Suppressor macrophage treated with lipopolysaccharide for 1 hour (primary cell): ENCODE results near the gene HEATR5A.

ENCODE experiments used
- DNase-seq, 3 donors: peaks; one replicate each; pipeline ENCODE4 v3.0.0-alpha.2; 2020 to 2022

The HEATR5A gene

GRCh38 chr14:31425905-31426304, 5.6 kb upstream of the HEATR5A start:
- DNase-seq = no peak

DNA sequence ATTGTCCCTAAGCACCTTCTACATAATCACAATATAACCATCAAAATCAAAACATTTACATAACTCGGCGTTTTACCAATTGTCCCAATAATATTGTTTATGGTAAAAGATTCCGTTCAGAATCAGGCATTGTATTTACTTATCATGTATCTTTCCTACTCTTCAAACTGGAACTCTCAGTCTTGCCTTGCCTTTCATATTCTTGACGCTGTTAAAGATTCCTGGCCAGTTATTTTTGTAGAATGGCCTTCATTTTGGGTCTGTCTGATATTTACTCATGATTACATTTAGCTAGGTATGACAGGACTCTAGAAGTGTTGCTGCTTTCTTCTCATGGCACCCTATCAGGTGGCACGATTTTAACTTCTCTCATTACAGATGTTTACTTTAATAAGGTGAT, 850 bp upstream of the HEATR5A start:
- DNase-seq = peak in 1 of 3 donors; percentile 18

DNA sequence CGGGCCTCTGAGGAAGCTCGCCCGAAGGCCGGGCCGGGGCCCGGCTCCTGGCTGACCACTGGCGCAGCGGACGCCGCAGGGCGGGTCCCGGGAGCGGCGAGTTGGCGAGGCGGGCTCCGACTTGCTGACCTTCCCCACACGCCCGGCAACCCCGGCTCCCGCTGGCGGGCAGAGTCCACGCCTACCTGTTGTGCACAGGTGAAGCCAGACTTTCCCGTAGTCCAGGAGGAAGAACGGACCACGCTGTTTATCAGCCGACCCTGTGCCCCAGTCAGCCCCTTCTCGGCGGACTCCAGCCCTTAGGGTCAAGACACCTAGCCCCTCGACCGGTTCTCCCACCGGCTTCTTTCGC, 407 bp downstream of the HEATR5A start:
- DNase-seq = peak; percentile 69 to 85 (median 73)

DNA sequence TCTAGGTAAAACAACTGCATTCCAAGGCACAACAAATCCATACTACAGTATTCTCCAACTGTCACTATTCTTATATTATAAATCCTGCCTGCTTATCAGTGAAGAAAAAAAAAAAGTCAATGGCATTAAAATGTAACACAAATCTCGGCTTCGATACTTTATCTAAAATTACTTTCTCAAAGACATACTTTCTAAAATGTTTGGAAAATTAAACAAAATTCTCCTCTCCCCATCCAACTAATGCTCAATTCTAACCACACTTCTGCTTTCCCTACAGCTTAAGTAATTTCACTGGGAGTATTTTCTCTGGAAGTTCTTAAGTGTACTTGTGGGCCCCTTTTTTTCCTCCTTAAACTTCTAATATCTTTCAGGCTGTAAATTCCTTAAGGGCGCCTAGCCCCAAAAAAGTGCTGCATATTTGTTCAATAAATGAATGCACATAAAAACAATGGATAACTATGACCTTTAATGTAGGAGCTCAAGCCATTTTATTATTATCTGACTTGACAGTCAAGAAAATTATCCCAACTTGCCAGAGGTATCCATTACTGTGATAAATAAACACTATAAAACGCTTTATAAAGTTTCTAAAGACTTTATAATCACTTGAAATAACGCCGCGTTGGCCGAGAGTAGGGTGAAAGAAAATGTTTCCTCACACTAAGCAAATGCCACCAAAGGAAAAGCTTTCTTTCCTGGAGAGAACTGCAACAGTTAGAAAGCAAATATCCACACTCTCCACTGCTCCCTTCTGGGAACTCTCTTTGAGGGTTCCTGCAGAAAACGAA, 977 bp downstream of the HEATR5A start:
- peak in 1 of 3 donors; percentile 2 for DNase-seq

DNA sequence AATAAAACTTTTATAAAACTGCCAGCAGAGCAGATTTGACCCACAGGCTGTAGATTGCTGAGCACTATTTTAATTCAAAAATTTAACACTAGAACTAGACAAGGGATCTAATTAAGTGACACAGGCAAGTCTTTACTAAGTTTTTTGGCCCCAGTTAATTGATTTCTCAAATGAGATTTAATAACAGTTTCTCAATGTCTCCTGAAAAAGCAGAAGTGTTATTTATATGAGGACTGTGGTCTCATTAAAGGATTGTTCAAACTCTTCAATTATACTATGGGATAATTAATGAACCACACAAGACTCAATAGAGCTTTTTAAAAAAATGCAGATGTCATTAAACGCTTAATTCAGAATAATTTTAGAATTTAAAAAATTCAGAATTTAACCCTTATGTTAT, 1.9 kb downstream of the HEATR5A start:
- peak in 1 of 3 donors; percentile 18 for DNase-seq

DNA sequence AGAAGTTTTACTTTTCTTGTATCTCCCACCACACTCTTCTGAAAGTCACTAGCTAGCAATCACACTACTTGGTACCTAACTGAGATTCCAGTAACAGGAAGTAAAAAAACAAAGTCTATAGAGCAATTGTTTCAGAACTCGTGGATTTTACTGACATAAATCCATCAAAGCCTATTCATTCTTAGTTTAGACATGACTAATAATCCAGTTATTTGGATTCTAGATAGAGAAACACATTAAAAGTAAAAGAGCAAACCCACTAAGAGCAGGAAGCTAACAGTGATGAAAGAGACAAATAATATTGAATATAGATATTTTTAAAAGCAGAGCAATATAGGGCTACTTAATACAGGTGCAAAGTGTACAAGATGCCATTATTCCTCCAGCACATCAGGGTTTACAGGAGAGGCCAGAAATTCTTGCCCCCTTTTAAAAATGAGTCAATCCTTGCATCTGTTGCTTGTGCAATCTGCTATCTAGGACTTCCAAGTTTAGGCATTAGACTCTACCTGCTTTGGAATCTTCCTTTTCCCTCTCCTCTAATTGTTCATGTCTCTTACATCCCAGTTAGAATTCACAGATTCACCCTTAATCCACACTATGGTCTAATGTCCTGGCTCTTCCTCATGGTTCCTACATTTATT, 6.0 kb downstream of the HEATR5A start:
- no peak for DNase-seq

- DNase-seq = peak; percentile 61 to 69 (median 64)
Measured at GRCh38 chr14:31411218-31411727, 9.1 kb downstream of the HEATR5A start.

GRCh38 chr14:31410048-31410650, 10.2 kb downstream of the HEATR5A start:
- peak; percentile 45 to 65 (median 60) for DNase-seq

- DNase-seq = no peak
Measured at GRCh38 chr14:31408421-31408820, 11.9 kb downstream of the HEATR5A start.

- no peak for DNase-seq
Measured at GRCh38 chr14:31405599-31406232, 14.6 kb downstream of the HEATR5A start.

DNA sequence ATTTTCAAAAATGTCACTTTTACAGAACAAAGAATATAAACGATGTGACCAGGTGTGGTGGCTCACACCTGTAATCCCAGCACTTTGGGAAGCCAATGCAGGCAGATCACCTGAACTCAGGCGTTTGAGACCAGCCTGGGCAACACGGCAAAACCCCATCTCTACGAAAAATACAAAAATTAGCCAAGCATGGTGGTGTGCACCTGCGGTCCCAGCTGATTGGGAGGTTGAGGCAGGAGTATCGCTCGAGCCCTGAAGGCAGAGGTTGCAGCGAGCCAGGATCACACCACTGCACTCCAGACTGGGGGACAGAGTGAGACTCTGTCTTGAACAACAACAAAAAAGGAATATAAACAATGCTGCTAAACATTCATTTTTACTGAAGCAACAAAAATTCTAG, 15.2 kb downstream of the HEATR5A start:
- no peak for DNase-seq

GRCh38 chr14:31403707-31404106, 16.6 kb downstream of the HEATR5A start:
- DNase-seq = no peak

DNA sequence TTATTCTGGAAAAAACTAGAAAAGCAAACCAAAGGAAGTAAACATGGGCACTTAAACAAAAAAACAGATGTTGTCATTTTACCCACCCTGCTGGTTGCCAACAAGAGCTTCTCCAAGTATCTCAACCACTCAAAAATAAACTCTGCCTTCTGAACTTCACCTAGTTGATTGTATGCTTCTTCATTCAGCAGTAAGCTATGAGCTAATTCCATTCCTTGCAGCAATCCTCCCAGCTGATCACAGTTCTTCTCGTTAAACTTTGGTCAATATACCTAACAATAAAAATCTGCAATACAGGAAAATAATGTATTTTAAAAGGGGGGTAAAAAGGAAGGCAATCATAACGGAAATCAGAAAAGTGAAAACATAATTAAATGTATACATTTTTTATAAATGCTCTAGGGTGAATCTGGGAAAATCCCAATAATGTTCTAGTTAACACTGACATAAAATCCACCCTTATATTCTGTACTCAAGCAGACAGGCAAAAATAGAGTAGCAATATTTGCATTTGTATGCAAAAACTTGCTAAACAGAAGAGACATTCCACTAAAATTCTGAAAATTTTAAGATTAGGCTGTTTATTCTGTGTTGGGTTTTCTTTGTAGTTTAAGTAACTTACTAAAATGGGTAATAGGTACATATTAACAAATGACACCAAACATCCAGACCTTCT, 17.4 kb downstream of the HEATR5A start:
- DNase-seq = no peak

- no peak for DNase-seq
Measured at GRCh38 chr14:31401369-31401932, 18.9 kb downstream of the HEATR5A start.

DNA sequence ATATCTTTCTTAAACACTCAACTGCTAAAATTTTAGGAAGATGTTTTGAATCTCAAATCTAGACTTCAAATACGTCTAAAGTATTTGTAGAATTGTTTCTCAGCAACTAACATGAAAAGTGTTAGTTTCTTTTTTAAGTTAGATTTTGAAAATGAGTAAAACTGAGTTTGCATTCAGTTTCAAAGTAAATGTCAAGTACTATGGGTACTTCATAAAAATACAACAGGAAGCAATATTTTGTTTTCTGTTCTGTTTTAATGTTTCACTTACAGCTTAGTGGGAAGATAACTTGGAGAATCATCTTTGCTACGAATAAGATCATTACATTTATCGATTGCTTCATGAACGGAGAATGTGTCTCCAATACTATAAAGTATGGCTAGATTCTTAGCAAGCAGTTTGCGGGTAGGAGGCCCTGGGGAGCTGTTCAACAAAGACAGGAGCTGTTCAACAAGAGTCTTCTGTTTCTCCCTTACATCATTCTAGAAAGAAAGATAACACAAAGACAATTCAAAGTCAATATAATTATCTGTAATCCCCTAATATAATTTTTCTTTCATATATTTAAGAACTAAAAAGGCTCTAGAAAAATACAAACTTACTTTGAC, 20.2 kb downstream of the HEATR5A start:
- no peak for DNase-seq

- DNase-seq = no peak
Measured at GRCh38 chr14:31395572-31396205, 24.7 kb downstream of the HEATR5A start.

DNA sequence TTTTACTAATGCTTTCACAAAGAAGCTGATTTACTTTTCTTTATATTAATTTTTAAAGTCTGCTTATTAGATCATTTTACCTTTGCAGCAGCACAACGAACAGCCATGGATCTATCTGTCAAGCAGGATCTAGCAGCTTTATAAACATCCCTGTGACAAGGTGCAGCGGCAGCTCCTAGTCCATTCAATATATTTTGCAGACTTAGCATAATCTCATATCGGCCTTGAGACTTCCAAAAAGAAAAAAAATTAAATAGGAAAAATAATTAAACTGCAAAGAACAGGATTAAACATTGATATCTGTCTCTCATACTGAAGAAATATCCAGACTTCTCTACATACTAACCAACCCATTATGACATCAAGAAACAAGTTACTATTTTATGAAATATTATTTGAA, 25.2 kb downstream of the HEATR5A start:
- no peak for DNase-seq

GRCh38 chr14:31391977-31392503, 28.3 kb downstream of the HEATR5A start:
- DNase-seq = no peak

DNA sequence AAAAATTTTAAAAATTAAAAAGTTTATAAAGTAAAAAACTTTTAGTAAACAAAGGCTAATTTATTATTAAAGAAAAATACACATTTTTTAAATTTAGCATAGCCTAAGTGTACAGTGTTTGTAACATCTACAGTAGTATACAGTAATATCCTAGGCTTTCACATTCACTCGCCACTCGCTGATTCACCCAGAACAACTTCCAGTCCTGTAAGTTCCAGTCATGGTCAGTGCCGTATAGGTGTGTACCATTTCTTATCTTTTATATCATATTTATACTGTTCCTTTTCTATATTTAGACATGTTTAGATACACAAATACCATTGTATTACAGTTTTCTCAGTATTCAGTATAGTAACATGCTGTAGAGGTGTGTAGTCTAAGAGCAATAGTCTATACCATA, 28.9 kb downstream of the HEATR5A start:
- no peak for DNase-seq

DNA sequence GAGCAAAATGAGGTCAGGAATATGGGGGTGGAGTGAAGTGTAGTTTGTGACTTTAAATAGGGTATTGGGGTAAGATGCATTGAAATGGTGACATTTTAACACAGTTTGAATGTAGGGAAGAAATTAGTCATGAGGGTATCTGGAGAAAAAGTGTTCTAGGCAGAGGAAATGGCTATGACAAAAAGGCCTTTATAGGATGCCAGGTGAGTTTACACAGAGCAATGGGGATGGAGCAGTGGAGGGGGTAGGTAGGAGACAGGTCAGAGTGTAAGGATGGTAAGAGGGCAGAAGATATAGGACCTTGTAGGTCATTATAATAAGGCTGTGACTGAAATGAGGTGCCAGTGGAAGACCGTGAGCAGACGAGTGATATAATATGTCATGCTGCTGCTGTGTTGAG, 30.4 kb downstream of the HEATR5A start:
- no peak for DNase-seq
